Naive thymus-derived CD8-positive, alpha-beta T cell (primary cell): ENCODE data around the gene KRT9. TPM values are rescaled to one million over a fixed set of nuclear protein-coding genes. Genes with fewer than 3 reads are reported as not detected.
"Not testable (repeated sequence)": the region's sequence is repeated elsewhere in the genome, so short reads cannot be mapped to it uniquely, and the experiment has no call there.

ENCODE experiments used
- ATAC-seq, 2 donors: fragments of 150-1000 bp; cut with Tn5 transposase in 1 of 2; sonication (Bioruptor Pico), chemical (Tn5 transposase) in 1 of 2; 1 replicate in 1 of 2; 2 replicates in 1 of 2; pipeline ENCODE4 v1.10.0; 2021; ENCODE audit warnings: mild to moderate bottlenecking in 2 of 2, moderate library complexity in 2 of 2
- POLR2A ChIA-PET: fragments of 350-600 bp; sonication (Branson Sonifier 250); formaldehyde crosslinking; loops from one replicate; lab custom pipeline; 2021; ENCODE audit warnings: antibody characterized with exemption; lab: Charles Lee
- DNase-seq, 10 donors: peaks; one replicate each; pipeline versions ENCODE4 v3.0.0 to v3.0.0-alpha.2; 2020 to 2022
- H3K27ac Mint-ChIP-seq, 10 donors: one replicate each; pipeline ENCODE4 v1.8.0; 2020 to 2022; ENCODE audit warnings: mild to moderate bottlenecking in 10 of 10, mixed read lengths in 10 of 10, moderate library complexity in 4 of 10, inconsistent platforms in 1 of 10
- H3K27me3 Mint-ChIP-seq, 5 donors: one replicate each; pipeline ENCODE4 v1.8.0; 2021 to 2022; ENCODE audit warnings: mixed read lengths in 5 of 5
- H3K36me3 Mint-ChIP-seq, 3 donors: one replicate each; pipeline ENCODE4 v1.8.0; 2020 to 2022; ENCODE audit warnings: mixed read lengths in 3 of 3, mild to moderate bottlenecking in 2 of 3, inconsistent platforms in 1 of 3
- H3K4me1 Mint-ChIP-seq, 4 donors: one replicate each; pipeline ENCODE4 v1.8.0; 2021 to 2022; ENCODE audit warnings: mixed read lengths in 4 of 4
- H3K4me3 Mint-ChIP-seq, 10 donors: one replicate each; pipeline ENCODE4 v1.8.0; 2020 to 2022; ENCODE audit warnings: mild to moderate bottlenecking in 10 of 10, mixed read lengths in 10 of 10, moderate library complexity in 6 of 10, inconsistent platforms in 1 of 10
- H3K9me3 Mint-ChIP-seq, 9 donors: one replicate each; pipeline ENCODE4 v1.8.0; 2020 to 2022; ENCODE audit warnings: mixed read lengths in 9 of 9, mild to moderate bottlenecking in 3 of 9, inconsistent platforms in 1 of 9, moderate library complexity in 1 of 9
- polyA plus RNA-seq, 3 donors: library from polyadenylated mRNA; unstranded; fragments of 300-500 nt; fragmentation: Illumina TruSeq; gene quantifications; one replicate each; pipeline ENCODE4 v1.2.3, GENCODE V29; 2021
- total RNA-seq, 8 experiments: library from RNA in 2 of 8; stranded (reverse) in 2 of 8; gene quantifications; one replicate each; pipeline ENCODE4 v1.2.3 and lab custom pipeline; 2021 to 2026

Gene KRT9
- total and polyA plus RNA-seq, 5 experiments from 2014 or later: not detected

DNA sequence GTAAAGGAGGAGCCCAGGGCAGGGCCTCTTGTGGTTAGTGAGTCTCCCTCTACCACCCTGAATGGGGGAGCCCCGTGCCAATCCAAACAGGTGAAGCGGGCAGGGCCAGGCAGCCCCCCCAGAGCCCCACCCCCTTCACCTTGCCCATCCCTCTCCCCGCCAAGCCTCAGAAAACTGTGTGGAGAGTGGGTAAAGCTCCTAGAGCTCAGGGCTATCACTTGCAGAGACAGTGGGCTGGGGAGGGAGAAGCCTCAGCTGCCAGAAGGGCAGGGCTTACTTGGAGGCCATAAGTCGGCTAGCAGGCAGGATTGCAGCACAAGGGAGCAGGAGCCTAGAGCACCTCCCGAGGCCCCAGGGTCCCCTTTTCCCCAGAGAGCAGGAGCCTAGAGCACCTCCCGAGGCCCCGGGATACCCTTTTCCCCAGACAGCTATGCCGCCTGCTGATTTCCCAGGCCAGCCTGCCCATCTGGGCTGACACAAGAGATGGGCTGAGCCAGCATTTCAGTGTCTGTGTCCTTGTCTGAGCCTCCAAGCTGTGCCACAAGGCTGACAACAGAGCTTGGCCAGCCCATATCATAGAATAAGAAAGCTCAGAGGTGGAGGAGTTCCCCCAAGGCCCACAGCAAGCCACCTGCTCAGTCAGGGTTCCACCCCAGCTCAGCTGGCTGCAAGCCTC lies 21.6 kb upstream of the KRT9 start:
- peaks cover 0 to 2% (median 0%) of the 10 kb centered on the region in 3 donors for H3K36me3 Mint-ChIP-seq
- no peak overlapping the region for H3K27ac Mint-ChIP-seq
- no peaks in the 10 kb centered on the region for H3K9me3 Mint-ChIP-seq
- H3K4me3 Mint-ChIP-seq: no peak overlapping the region
- H3K4me1 Mint-ChIP-seq: peaks cover 0 to 2% (median 0%) of the 10 kb centered on the region in 4 donors
- H3K27me3 Mint-ChIP-seq: peaks cover 12 to 32% (median 19%) of the 10 kb centered on the region in 5 donors
- ATAC-seq (no peak), DNase-seq (no peak)
- POLR2A ChIA-PET: no interaction called here

DNA sequence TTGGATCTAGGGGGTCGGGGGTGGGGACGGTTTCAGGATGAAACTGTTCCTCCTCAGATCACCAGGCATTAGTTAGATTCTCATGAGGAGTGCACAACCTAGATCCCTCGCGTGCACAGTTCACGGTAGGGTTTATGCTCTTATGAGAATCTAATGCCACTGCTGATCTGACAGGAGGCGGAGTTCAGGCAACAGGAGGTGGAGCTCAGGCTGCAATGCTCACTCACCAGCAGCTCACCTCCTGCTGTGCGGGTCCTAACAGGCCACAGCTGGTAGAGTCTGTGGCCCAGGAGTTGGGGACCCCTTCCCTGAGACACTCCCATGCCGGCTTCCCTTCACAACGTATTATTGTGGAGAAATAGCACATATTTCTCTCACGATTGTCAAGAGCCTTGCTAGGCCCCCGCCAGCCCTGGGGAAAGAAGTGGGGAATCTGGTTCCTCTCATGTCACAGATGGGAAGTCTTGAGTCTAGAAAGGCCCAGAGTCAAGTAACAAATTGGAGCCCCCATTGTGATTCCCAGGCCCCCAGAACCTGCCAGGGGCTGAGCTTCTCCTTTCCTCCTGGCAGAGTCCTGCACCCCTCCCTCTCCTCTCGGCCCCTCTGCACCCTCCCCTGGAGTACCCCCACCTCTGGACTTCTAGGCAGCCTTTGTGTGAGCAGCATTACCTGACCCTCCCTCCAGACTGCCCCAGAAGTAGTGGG lies 20.9 kb upstream of the KRT9 start:
- H3K27me3 Mint-ChIP-seq: peaks cover 12 to 32% (median 19%) of the 10 kb centered on the region in 5 donors
- ATAC-seq: no peak

DNA sequence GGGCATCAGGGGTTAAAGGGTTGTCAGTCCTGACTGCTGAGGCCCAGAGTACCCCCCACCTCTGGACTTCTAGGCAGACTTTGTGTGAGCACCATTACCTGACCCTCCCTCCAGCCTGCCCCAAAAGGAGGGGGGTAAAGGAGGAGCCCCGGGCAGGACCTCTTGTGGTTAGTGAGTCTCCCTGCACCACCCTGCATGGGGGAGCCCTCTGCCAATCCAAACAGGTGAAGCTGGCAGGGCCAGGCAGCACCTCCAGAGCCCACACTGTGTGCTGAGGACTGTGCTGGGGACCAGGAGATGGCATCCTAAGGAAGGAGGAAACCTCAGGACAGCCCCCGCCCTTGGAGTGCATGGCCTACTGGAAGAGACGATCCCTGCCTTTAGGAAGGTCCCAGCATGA lies 17.4 kb upstream of the KRT9 start:
- no peak for ATAC-seq
- Mint-ChIP-seq H3K36me3 (peaks cover 0 to 2% (median 0%) of the 10 kb centered on the region in 3 donors), H3K27ac (peak overlapping the region in 2 of 10 donors; percentile 2 to 86)

More for the DNA sequence above, 20.9 kb upstream of the KRT9 start:
- Mint-ChIP-seq H3K4me1 (peaks cover 0 to under 1% (median 0%) of the 10 kb centered on the region in 4 donors), H3K27ac (no peak overlapping the region), H3K36me3 (peaks cover 0 to 2% (median 0%) of the 10 kb centered on the region in 3 donors), H3K4me3 (no peak overlapping the region), H3K9me3 (no peaks in the 10 kb centered on the region)
- POLR2A ChIA-PET: no interaction called here
- no peak for DNase-seq

DNA sequence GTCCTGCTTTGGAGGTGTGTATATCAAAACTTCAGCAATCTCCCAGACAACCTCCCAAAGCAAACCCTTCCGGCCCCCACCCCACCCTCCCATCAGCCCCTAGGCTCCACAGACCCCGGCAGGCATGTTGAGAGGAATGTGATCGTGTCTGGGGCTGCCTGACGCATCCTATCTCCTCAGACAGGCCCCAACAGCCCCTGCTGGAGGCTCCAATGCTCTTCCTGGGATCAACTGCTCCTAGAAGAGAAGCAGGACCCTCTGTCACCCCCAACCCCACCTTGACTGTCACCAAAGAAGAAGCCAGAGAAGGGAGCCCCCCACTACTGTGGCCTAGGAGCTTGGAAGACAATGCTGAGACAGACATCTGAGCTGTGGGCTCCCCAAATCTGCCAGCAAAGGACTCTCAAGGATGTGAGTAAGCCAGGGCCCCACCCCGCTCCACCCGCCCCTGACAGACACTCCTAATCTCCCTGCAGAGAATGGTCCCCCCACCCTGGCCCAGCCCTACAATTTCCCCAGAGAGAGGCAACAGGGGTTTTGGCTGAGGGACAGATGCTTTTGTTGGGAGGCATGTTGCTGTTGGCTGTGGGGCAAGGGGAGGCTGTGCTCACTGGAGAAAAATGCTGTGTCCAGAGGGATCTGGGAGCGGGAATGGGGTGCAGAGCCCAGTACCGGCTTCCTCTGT lies 16.4 kb upstream of the KRT9 start:
- Mint-ChIP-seq H3K27me3 (peaks cover 7 to 36% (median 13%) of the 10 kb centered on the region in 5 donors), H3K36me3 (peaks cover 0 to 2% (median 0%) of the 10 kb centered on the region in 3 donors), H3K9me3 (no peaks in the 10 kb centered on the region), H3K4me1 (no peaks in the 10 kb centered on the region), H3K4me3 (no peak overlapping the region), H3K27ac (no peak overlapping the region)
- no peak for DNase-seq
- no peak for ATAC-seq
- POLR2A ChIA-PET: no interaction called here

More for the DNA sequence above, 17.4 kb upstream of the KRT9 start:
- no peak for DNase-seq
- H3K4me3 Mint-ChIP-seq: no peak overlapping the region
- POLR2A ChIA-PET: no interaction called here
- no peaks in the 10 kb centered on the region for H3K9me3 Mint-ChIP-seq
- peaks cover 3 to 34% (median 9%) of the 10 kb centered on the region in 5 donors for H3K27me3 Mint-ChIP-seq
- no peaks in the 10 kb centered on the region for H3K4me1 Mint-ChIP-seq

DNA sequence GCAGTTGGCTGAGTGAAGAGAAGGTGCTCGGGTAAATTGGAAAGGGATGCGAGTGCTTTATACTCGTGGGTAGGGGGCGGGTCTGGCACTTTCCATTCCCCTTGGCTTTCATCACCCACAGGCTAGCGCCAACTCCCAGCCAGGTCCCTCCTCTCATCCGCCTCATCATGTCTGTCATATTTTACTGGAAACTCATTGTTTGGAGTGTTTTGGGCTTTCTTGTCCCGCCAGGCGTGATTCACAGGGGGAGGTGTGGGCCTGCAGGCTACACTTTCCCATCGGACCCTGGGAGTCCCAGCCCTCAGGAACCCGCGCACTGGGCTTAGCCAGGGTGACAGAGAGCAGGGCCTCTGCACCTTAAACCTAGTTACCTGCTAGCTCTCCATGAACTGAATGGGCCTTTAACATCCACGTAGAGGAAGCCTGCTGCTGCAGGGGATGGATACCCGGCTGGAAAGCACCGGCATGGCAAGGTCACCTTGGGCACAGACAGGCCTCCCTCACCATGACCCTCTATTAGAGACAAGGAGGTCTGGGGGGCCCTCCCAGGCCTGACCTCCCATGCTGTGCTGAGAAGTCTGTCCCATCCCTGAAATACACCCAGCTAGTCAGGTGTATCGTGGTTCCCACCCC lies 15.1 kb upstream of the KRT9 start, which contains the start of gene KRT14:
Gene KRT14, minus strand, starts transcription at position 33 of the 633 bp plus-strand sequence. CDS start 61 bp downstream, outside the sequence.
- Mint-ChIP-seq H3K4me3 (no peak within 1 kb of the TSS), H3K4me1 (no peaks in the 10 kb centered on the region), H3K27ac (no peak within 1 kb of the TSS), H3K27me3 (peaks cover 9 to 43% (median 23%) of the 10 kb centered on the region in 5 donors), H3K9me3 (no peaks in the 10 kb centered on the region), H3K36me3 (peaks cover 0 to 2% (median 0%) of the 10 kb centered on the region in 3 donors)
- DNase-seq: no peak
- no peak for ATAC-seq
- POLR2A ChIA-PET: no interaction called here

DNA sequence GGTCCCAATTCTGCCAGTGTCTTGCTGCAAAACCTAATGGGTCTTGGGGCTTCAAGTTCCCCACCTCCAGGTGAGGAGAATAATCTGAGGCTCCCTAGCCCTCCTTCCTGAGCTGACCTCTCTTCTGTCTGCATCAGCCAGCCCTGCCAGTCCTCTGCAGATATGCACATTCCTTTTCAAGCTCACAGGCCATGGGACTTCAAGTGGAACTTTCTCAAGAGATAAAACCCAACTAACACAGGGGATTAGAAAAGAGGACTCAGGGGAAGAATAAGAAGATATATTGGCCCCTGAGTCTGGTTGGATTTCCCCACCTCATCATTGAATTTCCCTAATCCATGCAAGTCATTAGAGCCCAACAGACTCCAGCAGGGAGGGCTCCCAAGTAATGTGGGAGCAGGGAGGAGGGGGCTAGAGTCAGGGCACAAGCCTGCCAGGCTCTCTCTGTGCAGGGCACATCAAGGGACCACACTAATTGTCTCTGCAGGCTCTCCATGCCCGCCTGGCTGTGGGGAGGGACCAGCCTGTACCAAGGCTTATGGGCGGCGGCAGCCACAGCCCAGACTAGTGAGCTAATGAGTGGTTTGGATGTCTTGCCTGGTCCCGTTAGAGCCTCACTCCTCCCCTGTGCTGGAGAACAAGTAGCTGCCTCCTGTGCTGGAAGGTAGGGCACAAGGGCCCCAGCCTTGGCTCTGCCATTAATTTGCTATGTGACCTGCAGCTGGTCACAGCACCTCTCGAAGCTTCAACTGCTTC lies 13.6 kb upstream of the KRT9 start:
- H3K27me3 Mint-ChIP-seq: peaks cover 10 to 43% (median 30%) of the 10 kb centered on the region in 5 donors
- H3K9me3 Mint-ChIP-seq: no peaks in the 10 kb centered on the region
- no peak overlapping the region for H3K27ac Mint-ChIP-seq
- H3K36me3 Mint-ChIP-seq: peaks cover 0 to 2% (median 0%) of the 10 kb centered on the region in 3 donors
- H3K4me3 Mint-ChIP-seq: no peak overlapping the region
- no peak for ATAC-seq
- H3K4me1 Mint-ChIP-seq: peaks cover 0 to 6% (median 0%) of the 10 kb centered on the region in 4 donors
- DNase-seq: no peak
- POLR2A ChIA-PET: no interaction called here

DNA sequence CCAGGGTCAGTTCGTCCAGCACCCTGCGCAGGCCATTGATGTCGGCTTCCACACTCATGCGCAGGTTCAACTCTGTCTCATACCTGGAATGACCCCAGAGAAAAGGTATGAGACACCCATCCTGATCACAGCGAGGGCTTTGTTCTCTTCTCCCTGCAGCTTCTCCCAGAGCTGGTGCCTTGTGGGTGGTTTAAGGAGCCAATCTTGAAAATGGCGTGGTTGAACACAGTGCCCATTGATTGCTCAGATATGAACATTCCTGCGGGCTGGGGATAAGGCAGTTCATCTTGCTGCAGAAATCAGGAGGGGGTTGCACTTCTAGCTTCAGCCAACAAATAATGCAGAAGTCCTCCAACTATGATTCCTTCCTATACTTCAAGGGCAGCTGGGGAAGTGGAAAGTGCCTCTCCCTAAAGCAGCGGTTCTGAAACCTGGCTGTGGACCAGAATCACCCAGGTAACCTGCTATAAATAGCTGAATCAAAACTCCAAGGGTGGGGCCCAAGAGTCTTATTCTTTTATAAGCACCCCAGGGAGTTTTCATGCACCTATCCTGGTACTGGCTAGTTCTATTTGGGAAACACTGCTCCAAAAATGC lies 12.6 kb upstream of the KRT9 start:
- not testable (repeated sequence) for H3K4me1 Mint-ChIP-seq
- H3K27me3 Mint-ChIP-seq: peaks cover 7 to 51% (median 39%) of the 10 kb centered on the region in 5 donors

DNA sequence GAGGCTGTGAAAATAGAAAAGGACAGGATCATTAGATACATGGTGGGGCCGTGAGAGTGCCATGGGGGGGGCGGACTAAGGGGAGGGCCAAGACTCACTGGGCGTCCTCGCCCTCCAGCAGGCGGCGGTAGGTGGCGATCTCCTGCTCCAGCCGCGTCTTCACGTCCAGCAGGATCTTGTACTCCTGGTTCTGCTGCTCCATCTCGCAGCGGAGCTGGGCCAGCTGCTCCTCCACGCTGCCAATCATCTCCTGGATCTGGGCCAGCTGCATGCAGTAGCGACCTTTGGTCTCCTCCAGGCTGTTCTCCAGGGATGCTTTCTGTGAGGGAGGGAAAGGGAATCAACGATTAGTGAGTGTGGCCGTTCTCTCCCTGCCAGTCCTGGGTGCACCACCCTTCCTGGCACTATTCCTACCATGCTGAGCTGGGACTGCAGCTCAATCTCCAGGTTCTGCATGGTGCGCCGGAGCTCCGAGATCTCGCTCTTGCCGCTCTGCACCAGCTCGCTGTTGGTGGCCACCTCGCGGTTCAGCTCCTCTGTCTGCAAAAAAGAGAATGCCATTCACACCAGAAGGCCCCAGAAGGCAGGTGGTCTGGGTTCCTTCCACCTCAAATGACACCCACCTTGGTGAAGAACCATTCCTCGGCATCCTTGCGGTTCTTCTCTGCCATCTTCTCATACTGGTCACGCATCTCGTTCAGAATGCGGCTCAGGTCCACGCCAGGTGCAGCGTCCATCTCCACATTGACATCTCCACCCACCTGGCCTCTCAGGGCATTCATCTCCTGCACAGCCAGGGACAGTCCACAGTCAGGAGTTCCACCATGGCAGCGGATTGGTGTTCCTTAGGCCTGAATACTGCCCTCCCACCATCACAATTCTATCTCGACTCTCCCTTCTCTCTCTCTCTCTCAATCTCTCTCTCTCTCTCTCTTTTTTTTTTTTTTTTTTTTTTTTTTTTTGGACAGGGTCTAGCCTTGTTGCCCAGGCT lies 11.6 kb upstream of the KRT9 start:
- Mint-ChIP-seq H3K4me1 (peaks cover 0 to 6% (median 0%) of the 10 kb centered on the region in 4 donors), H3K36me3 (peaks cover 0 to 3% (median 0%) of the 10 kb centered on the region in 3 donors), H3K27me3 (peaks cover 10 to 61% (median 43%) of the 10 kb centered on the region in 5 donors), H3K27ac (peak overlapping the region in 1 of 10 donors; percentile 77), H3K4me3 (no peak overlapping the region), H3K9me3 (no peaks in the 10 kb centered on the region)
- POLR2A ChIA-PET: no interaction called here
- DNase-seq: no peak
- no peak for ATAC-seq

More for the DNA sequence above, 12.6 kb upstream of the KRT9 start:
- H3K9me3 Mint-ChIP-seq, DNase-seq, H3K36me3 Mint-ChIP-seq, H3K4me3 Mint-ChIP-seq, POLR2A ChIA-PET, ATAC-seq, H3K27ac Mint-ChIP-seq: not testable (repeated sequence)

DNA sequence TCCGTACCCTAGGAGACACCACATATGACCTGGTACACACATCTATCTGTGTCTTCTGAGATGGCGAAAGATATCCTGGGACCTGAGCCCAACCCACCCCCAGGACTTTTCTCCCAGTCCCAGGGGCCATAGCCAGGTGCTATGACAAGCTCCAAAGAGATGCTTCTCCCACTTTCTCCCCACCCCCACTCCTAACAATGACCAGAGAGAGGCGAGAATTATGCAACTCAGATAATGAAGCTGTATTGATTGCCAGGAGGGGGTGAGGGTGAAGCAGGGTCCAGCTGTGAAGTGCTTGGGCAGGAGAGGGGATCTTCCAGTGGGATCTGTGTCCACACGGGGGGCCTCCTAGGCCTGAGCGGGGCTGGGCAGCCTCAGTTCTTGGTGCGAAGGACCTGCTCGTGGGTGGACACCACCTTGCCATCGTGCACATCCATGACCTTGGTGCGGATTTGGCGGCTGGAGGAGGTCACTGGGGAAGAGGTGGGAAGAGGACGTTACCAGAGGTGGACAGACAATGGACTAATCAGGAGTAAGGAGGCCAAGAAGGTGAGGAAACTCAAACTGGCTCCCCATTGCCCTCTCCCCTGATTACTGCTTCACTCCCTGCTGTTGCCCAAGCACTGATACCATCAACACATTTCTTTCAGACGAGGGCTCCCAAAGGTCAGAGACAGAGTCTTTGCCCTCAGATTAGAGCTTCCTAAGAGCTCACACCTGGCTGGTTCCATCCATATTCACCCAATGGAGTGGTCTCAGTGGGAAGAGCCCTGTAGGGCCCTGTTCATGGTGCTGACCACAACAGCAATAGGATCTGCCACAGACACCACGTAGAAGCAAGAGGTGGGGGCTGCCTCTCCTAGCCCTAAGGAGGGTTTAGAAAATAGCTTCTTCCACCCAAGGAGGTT lies 10.5 kb upstream of the KRT9 start:
- DNase-seq, POLR2A ChIA-PET, ATAC-seq, H3K9me3 Mint-ChIP-seq, H3K36me3 Mint-ChIP-seq, H3K27ac Mint-ChIP-seq, H3K4me1 Mint-ChIP-seq, H3K4me3 Mint-ChIP-seq: not testable (repeated sequence)
- H3K27me3 Mint-ChIP-seq: peaks cover 14 to 73% (median 47%) of the 10 kb centered on the region in 5 donors
